Astrocyte of the spinal cord (primary cell): Measurements from ENCODE around the gene PTPRN2.

Experiments
- DNase-seq: peaks from one replicate; pipeline ENCODE4 v3.0.0; 2011; ENCODE audit warnings: low read depth, low spot score
- H3K4me3 ChIP-seq: 2 replicates; pipeline ENCODE4 v1.5.1; 2011; ENCODE audit warnings: low read depth, mild to moderate bottlenecking, low read length, moderate library complexity
- CTCF ChIP-seq: IDR thresholded peaks from 2 replicates; pipeline ENCODE4 v1.5.1; 2012; ENCODE audit warnings: low read depth, mild to moderate bottlenecking, low read length, inconsistent platforms
- in situ Hi-C: cut with HindIII; loops from 2 replicates; pipeline ENCODE4 v1.10.0; 2017; ENCODE audit warnings: low sequenced_read_pairs

The PTPRN2 gene

GRCh38 chr7:158186864-158187693 is 400.5 kb downstream of the PTPRN2 start:
- in situ Hi-C loops, result no loop called here
- TF ChIP-seq CTCF, result no peak
- peak; percentile 4 for DNase-seq

GRCh38 chr7:158186406-158186805 is 401.2 kb downstream of the PTPRN2 start:
- no peak overlapping the region for H3K4me3 ChIP-seq
- DNase-seq, result no peak
- TF ChIP-seq CTCF, result no peak
- in situ Hi-C loops, result no loop called here

More at GRCh38 chr7:158186864-158187693, 400.5 kb downstream of the PTPRN2 start:
- no peak overlapping the region for H3K4me3 ChIP-seq

GRCh38 chr7:158185653-158186052 is 402.0 kb downstream of the PTPRN2 start:
- in situ Hi-C loops, result no loop called here
- H3K4me3 ChIP-seq, result no peak overlapping the region
- DNase-seq, result no peak
- TF ChIP-seq CTCF, result no peak

- in situ Hi-C loops, result no loop called here
- TF ChIP-seq CTCF, result no peak
- H3K4me3 ChIP-seq, result no peak overlapping the region
- no peak for DNase-seq
These were observed 404.2 kb downstream of the PTPRN2 start for GRCh38 chr7:158183431-158183830.

- no peak for TF ChIP-seq CTCF
- no peak overlapping the region for H3K4me3 ChIP-seq
These were observed 411.0 kb downstream of the PTPRN2 start for GRCh38 chr7:158176561-158177173.

GRCh38 chr7:158175779-158176178 is 411.8 kb downstream of the PTPRN2 start:
- in situ Hi-C loops, result no loop called here
- no peak for DNase-seq
- H3K4me3 ChIP-seq, result no peak overlapping the region
- TF ChIP-seq CTCF, result no peak

More at GRCh38 chr7:158176561-158177173, 411.0 kb downstream of the PTPRN2 start:
- DNase-seq, result no peak
- in situ Hi-C loops, result no loop called here
